ENCODE data around the gene ATXN7L3.

DNA sequence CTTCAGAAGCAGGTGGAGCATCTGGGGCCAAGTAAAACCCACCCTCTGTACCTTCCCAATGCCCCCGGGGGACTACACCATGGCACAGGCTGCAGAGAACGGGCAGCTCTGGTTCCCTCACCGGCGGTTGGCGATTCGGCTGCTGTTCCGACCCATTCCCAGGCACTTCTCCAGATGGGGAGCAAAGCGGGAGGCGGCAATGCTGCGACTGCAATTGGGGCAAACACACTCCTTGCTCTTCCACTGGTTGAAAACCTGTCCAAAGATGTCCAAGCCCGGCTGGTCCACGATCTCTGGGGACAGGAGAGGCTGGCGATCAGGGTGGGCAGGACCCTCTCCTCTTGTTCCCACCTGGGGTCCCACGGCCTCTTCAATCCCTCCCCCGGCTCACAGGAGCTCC lies 2.6 kb downstream of the ATXN7L3 start:
- TF ChIP-seq, protein P1, sequence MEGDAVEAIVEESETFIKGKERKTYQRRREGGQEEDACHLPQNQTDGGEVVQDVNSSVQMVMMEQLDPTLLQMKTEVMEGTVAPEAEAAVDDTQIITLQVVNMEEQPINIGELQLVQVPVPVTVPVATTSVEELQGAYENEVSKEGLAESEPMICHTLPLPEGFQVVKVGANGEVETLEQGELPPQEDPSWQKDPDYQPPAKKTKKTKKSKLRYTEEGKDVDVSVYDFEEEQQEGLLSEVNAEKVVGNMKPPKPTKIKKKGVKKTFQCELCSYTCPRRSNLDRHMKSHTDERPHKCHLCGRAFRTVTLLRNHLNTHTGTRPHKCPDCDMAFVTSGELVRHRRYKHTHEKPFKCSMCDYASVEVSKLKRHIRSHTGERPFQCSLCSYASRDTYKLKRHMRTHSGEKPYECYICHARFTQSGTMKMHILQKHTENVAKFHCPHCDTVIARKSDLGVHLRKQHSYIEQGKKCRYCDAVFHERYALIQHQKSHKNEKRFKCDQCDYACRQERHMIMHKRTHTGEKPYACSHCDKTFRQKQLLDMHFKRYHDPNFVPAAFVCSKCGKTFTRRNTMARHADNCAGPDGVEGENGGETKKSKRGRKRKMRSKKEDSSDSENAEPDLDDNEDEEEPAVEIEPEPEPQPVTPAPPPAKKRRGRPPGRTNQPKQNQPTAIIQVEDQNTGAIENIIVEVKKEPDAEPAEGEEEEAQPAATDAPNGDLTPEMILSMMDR (IDR thresholded peaks at IDR 0.05): no peak
- TF ChIP-seq POLR2A (IDR thresholded peaks at IDR 0.05): no peak

Measured in prostate gland (tissue), 2 donors.